Stimulated activated CD4-positive, alpha-beta T cell treated with anti-CD3 and anti-CD28 coated beads, Interleukin-1b, Interleukin-23, amount 100 ng/mL, for 24 hours (primary cell): ENCODE data around the gene TPCN2.

Experiments used
- DNase-seq, 4 experiments: peaks; one replicate each; pipeline ENCODE4 v3.0.0-alpha.2; 2020; ENCODE audit warnings: low read depth in 4 of 4, low spot score in 1 of 4

TPCN2 gene

GRCh38 chr11:69057236-69057635, 8.5 kb downstream of the TPCN2 start:
- no peak for DNase-seq

- no peak for DNase-seq
These were observed 9.1 kb downstream of the TPCN2 start for GRCh38 chr11:69057801-69058200.

- DNase-seq = no peak
These were observed 10.0 kb downstream of the TPCN2 start for GRCh38 chr11:69058511-69059270.

- no peak for DNase-seq
These were observed 10.7 kb downstream of the TPCN2 start for GRCh38 chr11:69059429-69059828.

GRCh38 chr11:69059985-69060384, 11.3 kb downstream of the TPCN2 start:
- DNase-seq = no peak

- no peak for DNase-seq
These were observed 12.3 kb downstream of the TPCN2 start for GRCh38 chr11:69060806-69061712.

- DNase-seq = no peak
These were observed 13.0 kb downstream of the TPCN2 start for GRCh38 chr11:69061713-69062053.

GRCh38 chr11:69062169-69062855, 13.6 kb downstream of the TPCN2 start:
- no peak for DNase-seq

GRCh38 chr11:69062873-69063651, 14.3 kb downstream of the TPCN2 start:
- no peak for DNase-seq

- DNase-seq = no peak
These were observed 15.0 kb downstream of the TPCN2 start for GRCh38 chr11:69063652-69064260.

GRCh38 chr11:69064394-69064957, 15.7 kb downstream of the TPCN2 start:
- DNase-seq = no peak

GRCh38 chr11:69065147-69065710, 16.5 kb downstream of the TPCN2 start:
- DNase-seq = no peak

- no peak for DNase-seq
These were observed 17.7 kb downstream of the TPCN2 start for GRCh38 chr11:69066122-69067112.

GRCh38 chr11:69067200-69067599, 18.5 kb downstream of the TPCN2 start:
- DNase-seq = no peak

- no peak for DNase-seq
These were observed 22.5 kb downstream of the TPCN2 start for GRCh38 chr11:69071086-69071800.

GRCh38 chr11:69071956-69072355, 23.2 kb downstream of the TPCN2 start:
- DNase-seq = no peak

- no peak for DNase-seq
These were observed 24.7 kb downstream of the TPCN2 start for GRCh38 chr11:69073469-69073868.
